ENCODE results near the gene ABHD17B.

ABHD17B gene

DNA sequence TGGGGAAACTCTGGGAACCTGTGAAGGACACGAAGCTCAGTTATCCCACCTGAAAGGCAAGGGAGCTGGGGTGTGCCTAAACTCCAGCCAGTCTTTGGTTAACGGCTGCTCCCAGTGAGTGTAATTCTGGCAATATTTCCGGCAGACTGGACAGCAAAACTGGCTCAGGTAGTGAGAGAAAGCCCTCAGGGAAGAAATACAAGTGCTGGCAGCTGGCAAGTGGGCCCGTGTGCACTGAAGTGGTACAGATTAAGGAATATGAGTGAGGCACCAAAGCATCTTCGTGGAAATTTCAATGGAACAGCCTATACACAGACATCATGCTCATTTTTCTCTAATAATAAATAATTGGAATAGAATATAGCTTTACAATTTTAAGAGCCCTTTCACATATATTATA is 56.2 kb downstream of the ABHD17B start:
- no peak for DNase-seq (ENCODE audit: low read depth in 2 of 2)
- no peak overlapping the region for H3K4me3 ChIP-seq (replicated peaks in 1 of 2; ENCODE audit: low read depth in 2 of 2, low read length in 2 of 2)
- TF ChIP-seq, protein P1, sequence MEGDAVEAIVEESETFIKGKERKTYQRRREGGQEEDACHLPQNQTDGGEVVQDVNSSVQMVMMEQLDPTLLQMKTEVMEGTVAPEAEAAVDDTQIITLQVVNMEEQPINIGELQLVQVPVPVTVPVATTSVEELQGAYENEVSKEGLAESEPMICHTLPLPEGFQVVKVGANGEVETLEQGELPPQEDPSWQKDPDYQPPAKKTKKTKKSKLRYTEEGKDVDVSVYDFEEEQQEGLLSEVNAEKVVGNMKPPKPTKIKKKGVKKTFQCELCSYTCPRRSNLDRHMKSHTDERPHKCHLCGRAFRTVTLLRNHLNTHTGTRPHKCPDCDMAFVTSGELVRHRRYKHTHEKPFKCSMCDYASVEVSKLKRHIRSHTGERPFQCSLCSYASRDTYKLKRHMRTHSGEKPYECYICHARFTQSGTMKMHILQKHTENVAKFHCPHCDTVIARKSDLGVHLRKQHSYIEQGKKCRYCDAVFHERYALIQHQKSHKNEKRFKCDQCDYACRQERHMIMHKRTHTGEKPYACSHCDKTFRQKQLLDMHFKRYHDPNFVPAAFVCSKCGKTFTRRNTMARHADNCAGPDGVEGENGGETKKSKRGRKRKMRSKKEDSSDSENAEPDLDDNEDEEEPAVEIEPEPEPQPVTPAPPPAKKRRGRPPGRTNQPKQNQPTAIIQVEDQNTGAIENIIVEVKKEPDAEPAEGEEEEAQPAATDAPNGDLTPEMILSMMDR (IDR thresholded peaks at IDR 0.05; ENCODE audit: low read depth, low read length), result no peak

DNA sequence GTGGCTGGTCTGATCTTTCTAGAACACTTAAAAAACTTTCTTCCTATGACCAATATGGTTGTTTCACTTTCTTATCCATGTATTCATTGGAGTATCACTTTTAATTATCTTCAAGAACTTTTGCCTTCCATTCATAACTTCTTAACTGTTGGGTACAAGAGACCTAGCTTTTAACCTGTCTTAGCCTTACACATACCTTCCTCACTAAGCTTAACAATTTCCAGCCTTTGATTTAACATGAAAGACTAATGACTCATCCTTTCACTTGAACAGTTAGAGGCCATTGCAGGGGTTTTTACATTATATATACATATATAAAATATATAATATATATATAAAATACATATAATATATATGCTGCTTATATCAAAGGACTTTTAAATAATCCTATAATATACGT is 57.9 kb downstream of the ABHD17B start:
- H3K4me3 ChIP-seq (replicated peaks in 1 of 2; ENCODE audit: low read depth in 2 of 2, low read length in 2 of 2), result no peak overlapping the region
- TF ChIP-seq, protein P1 (IDR thresholded peaks at IDR 0.05; ENCODE audit: low read depth, low read length), result no peak
- no peak for DNase-seq (ENCODE audit: low read depth in 2 of 2)

DNA sequence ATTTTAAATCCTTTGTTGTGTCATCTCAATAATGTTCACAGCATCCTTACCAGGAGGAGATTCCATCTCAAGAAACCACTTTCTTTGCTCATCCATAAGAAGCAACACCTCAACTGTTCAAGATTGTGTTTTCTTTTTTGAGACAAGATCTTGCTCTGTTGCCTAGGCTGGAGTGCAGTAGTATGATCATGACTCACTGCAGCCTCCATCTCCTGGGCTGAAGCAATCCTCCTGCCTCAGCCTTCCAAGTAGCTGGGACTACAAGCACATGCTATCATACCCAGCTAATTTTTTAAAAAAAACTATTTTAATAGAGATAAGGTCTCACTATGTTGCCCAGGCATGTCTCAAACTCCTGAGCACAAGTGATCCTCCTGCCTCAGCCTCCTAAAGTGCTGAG is 60.0 kb downstream of the ABHD17B start:
- DNase-seq (ENCODE audit: low read depth in 2 of 2), result no peak
- TF ChIP-seq, protein P1 (IDR thresholded peaks at IDR 0.05; ENCODE audit: low read depth, low read length), result no peak
- H3K4me3 ChIP-seq (replicated peaks in 1 of 2; ENCODE audit: low read depth in 2 of 2, low read length in 2 of 2), result no peak overlapping the region

DNA sequence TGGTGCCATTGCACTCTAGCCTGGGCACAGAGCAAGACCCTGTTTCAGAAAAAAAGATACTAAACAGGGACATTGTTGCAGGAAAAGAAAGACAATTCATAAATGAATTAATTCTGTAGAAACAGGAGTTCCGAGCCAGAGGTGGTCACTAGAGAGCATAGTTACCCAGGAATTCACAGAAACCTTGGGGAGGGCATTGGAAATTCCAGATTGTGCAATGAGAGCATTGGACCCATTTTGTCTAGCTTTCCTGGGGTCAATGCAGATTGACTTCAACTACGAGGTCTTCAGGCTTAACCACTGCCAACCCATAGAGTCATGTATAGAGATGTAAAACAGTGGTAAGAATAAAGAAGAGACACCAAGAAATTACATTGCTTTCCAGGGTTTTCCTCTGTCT is 63.1 kb downstream of the ABHD17B start:
- H3K4me3 ChIP-seq (replicated peaks in 1 of 2; ENCODE audit: low read depth in 2 of 2, low read length in 2 of 2), result no peak overlapping the region
- DNase-seq (ENCODE audit: low read depth in 2 of 2), result no peak
- TF ChIP-seq, protein P1 (IDR thresholded peaks at IDR 0.05; ENCODE audit: low read depth, low read length), result no peak

DNA sequence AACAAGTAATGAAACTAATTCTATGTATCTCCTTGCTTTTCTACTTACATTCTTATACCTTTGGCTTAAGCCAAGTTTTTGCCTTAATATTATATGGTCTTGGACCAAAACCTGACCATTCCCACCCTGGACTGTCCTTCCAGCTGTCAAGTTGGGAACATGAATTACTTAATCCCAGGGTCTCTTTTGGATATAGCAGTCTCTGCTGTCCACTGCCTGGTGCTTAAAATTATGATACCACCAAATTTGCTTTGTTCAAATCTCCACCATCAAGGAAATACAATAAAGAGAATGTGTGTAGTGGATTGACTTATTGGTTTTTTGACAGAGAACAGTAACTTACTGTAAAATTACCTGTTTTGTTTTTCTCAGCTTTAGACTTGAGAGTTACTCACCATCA is 66.2 kb downstream of the ABHD17B start:
- H3K4me3 ChIP-seq (replicated peaks in 1 of 2; ENCODE audit: low read depth in 2 of 2, low read length in 2 of 2), result no peak overlapping the region
- no peak for DNase-seq (ENCODE audit: low read depth in 2 of 2)
- TF ChIP-seq, protein P1 (IDR thresholded peaks at IDR 0.05; ENCODE audit: low read depth, low read length), result no peak

DNA sequence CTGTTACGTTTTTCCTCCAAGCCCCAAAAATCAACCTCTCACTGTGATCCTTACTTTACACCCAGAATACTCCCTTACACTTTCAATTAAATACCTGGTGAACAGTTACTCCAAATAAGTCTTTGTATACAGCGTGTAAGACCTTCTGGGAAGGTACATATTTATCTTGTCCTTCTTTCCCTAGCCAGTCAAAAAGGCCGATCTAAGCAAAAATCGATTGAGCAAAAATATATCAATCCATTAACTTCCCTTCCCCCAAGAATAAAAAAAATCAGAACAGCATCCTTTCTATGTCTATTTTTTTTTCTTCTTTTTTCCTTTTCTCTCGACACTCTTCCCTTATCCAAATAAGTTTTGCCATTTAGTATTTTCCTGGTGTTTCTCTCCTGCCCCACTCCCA is 71.3 kb downstream of the ABHD17B start:
- TF ChIP-seq, protein P1 (IDR thresholded peaks at IDR 0.05; ENCODE audit: low read depth, low read length), result no peak
- no peak for DNase-seq (ENCODE audit: low read depth in 2 of 2)

DNA sequence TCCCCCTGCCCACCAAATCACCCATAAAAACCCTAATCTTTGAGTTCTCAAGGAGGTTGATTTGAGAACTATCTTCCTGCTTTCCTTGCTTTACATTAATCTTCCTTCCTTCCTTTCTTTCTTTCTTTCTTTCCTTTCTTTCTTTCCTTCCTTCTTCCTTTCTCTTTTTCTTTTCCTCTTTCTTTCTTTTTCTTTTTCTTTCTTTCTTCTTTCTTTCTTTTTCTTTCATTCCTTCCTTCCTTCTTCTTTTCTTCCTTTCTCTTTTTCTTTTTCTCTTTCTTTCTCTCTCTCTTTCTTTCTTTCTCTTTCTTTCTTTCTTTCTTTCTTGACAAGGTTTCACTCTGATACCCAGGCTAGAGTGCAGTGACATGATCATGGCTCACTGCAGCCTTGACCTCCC is 75.4 kb downstream of the ABHD17B start:
- TF ChIP-seq, protein P1 (IDR thresholded peaks at IDR 0.05; ENCODE audit: low read depth, low read length), result no peak
- no peak overlapping the region for H3K4me3 ChIP-seq (replicated peaks in 1 of 2; ENCODE audit: low read depth in 2 of 2, low read length in 2 of 2)
- DNase-seq (ENCODE audit: low read depth in 2 of 2), result no peak

More for the DNA sequence above, 71.3 kb downstream of the ABHD17B start:
- H3K4me3 ChIP-seq (replicated peaks in 1 of 2; ENCODE audit: low read depth in 2 of 2, low read length in 2 of 2), result no peak overlapping the region
